ENCODE measurements around the gene CACNB4. TPM values are rescaled to one million over a fixed set of nuclear protein-coding genes. Genes with fewer than 3 reads are reported as not detected.

CACNB4 gene
- total RNA-seq, 1 donor, result 4.3 TPM

DNA sequence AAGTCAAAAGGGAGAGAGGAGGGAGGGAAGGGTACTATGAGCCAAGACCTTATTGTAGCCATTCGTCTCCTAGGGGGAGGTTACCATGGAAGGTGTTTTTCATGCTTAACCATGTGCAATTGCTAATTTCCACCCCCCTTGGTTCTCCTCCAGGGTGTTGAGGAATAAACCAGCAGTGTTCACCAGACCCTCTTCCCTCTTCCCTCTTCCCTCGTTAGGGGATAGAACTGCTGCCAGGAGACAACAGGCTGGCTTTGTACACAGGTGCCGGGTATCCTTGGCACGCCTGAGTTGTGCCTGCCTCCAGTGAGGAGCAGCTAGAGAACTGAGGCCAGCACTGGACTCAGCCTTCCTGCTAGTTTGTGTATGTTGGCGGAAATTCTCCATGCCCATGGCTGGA lies 229.6 kb downstream of the CACNB4 start:
- Histone ChIP-seq H3K79me2 (ENCODE audit: insufficient read depth, low read length) (no peaks in the 10 kb centered on the region), H3K4me1 (ENCODE audit: insufficient read depth, low read length) (no peaks in the 10 kb centered on the region), H3K36me3 (ENCODE audit: insufficient read depth, low read length) (no peaks in the 10 kb centered on the region), H3K4me2 (ENCODE audit: insufficient read depth, low read length) (no peak overlapping the region), H3K27me3 (ENCODE audit: insufficient read depth, low read length) (no peaks in the 10 kb centered on the region), H3K27ac (ENCODE audit: low read depth, low read length) (no peak overlapping the region), H2AFZ (ENCODE audit: low read length) (no peak overlapping the region), H3K4me3 (ENCODE audit: insufficient read depth, low read length) (no peak overlapping the region), H3K9me3 (ENCODE audit: low read depth, low read length) (no peaks in the 10 kb centered on the region), H4K20me1 (ENCODE audit: insufficient read depth, low read length) (no peaks in the 10 kb centered on the region)
- no peak for DNase-seq (ENCODE audit: insufficient read length, low spot score, missing footprints)
- TF ChIP-seq, protein P1, sequence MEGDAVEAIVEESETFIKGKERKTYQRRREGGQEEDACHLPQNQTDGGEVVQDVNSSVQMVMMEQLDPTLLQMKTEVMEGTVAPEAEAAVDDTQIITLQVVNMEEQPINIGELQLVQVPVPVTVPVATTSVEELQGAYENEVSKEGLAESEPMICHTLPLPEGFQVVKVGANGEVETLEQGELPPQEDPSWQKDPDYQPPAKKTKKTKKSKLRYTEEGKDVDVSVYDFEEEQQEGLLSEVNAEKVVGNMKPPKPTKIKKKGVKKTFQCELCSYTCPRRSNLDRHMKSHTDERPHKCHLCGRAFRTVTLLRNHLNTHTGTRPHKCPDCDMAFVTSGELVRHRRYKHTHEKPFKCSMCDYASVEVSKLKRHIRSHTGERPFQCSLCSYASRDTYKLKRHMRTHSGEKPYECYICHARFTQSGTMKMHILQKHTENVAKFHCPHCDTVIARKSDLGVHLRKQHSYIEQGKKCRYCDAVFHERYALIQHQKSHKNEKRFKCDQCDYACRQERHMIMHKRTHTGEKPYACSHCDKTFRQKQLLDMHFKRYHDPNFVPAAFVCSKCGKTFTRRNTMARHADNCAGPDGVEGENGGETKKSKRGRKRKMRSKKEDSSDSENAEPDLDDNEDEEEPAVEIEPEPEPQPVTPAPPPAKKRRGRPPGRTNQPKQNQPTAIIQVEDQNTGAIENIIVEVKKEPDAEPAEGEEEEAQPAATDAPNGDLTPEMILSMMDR (IDR thresholded peaks at IDR 0.05; ENCODE audit: extremely low read depth, low read depth, low read length), result no peak

DNA sequence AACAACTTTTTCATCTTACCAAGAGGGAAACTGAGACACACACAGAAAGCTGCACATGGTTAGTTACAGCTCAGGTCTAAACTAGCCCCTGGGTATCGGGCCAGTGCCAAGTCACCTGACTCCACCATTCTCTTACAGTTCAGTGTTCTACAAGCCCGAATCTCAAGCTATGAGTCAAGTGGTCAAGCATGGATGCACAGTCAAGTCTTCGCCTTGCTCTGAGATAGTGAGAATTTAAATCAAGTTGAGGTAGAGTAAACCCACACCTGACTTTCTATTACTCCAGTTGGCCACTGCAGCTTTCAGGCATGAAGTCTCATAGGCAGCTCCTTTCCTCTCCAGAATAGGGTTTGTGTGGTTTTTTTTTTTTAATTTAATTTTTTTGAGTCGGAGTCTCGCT lies 236.1 kb downstream of the CACNB4 start:
- Histone ChIP-seq H3K4me3 (ENCODE audit: insufficient read depth, low read length) (no peak overlapping the region), H3K9me3 (ENCODE audit: low read depth, low read length) (no peaks in the 10 kb centered on the region), H3K4me2 (ENCODE audit: insufficient read depth, low read length) (no peak overlapping the region), H2AFZ (ENCODE audit: low read length) (no peak overlapping the region), H3K79me2 (ENCODE audit: insufficient read depth, low read length) (no peaks in the 10 kb centered on the region), H3K4me1 (ENCODE audit: insufficient read depth, low read length) (no peaks in the 10 kb centered on the region), H3K27me3 (ENCODE audit: insufficient read depth, low read length) (no peaks in the 10 kb centered on the region), H4K20me1 (ENCODE audit: insufficient read depth, low read length) (no peaks in the 10 kb centered on the region), H3K36me3 (ENCODE audit: insufficient read depth, low read length) (no peaks in the 10 kb centered on the region), H3K27ac (ENCODE audit: low read depth, low read length) (no peak overlapping the region)
- no peak for DNase-seq (ENCODE audit: insufficient read length, low spot score, missing footprints)
- TF ChIP-seq, protein P1 (IDR thresholded peaks at IDR 0.05; ENCODE audit: extremely low read depth, low read depth, low read length), result no peak

DNA sequence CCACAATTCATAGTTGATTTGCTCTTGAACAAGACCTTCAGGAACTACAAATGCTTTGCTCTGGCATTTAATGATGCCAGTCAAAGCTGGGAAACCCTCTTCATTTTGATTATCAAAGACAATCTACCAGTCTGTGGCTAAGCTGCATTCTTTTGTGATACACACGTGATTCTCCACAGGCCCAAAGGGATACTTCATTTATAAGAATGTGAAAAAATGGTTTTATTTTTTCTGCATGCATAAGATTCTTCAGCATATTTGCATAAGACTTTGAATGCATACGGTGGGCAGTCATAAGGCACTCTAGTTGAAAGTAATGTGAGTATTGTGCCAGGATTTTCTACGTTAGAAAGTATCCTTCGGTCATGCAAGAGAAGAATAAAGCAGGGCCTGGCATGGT lies 237.7 kb downstream of the CACNB4 start:
- H3K36me3 ChIP-seq (ENCODE audit: insufficient read depth, low read length), result no peaks in the 10 kb centered on the region
- no peak overlapping the region for H3K27ac ChIP-seq (ENCODE audit: low read depth, low read length)
- no peak overlapping the region for H2AFZ ChIP-seq (ENCODE audit: low read length)
- no peaks in the 10 kb centered on the region for H3K79me2 ChIP-seq (ENCODE audit: insufficient read depth, low read length)
- no peak for DNase-seq (ENCODE audit: insufficient read length, low spot score, missing footprints)
- no peak overlapping the region for H3K4me2 ChIP-seq (ENCODE audit: insufficient read depth, low read length)
- no peak overlapping the region for H3K4me3 ChIP-seq (ENCODE audit: insufficient read depth, low read length)
- no peaks in the 10 kb centered on the region for H4K20me1 ChIP-seq (ENCODE audit: insufficient read depth, low read length)
- no peaks in the 10 kb centered on the region for H3K4me1 ChIP-seq (ENCODE audit: insufficient read depth, low read length)
- no peaks in the 10 kb centered on the region for H3K9me3 ChIP-seq (ENCODE audit: low read depth, low read length)
- no peaks in the 10 kb centered on the region for H3K27me3 ChIP-seq (ENCODE audit: insufficient read depth, low read length)
- TF ChIP-seq, protein P1 (IDR thresholded peaks at IDR 0.05; ENCODE audit: extremely low read depth, low read depth, low read length), result no peak

DNA sequence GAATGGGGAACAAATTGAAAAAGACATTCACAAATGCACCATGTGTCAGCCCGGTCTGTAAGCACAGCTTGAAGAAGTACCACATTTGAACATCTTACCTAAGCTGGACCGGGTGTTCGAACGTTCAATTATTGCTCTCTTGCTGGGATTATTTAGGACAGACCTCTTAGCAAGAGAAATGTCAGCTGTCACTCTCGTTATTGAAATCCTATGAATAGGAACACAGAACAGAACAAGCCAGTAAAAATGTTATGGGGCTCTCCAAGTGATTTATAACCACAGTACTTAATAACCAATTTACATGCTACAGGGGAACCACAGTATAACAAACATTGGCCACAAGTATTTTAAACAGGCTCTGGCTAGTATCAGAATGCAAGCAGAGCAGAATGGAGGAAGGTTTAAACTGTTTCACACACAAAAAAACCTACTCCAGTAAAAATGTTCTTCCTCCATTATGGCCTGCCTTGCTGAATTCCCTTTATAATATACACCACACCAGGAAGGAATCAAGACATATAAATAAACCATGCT lies 238.2 kb downstream of the CACNB4 start:
- Histone ChIP-seq H3K36me3 (ENCODE audit: insufficient read depth, low read length) (no peaks in the 10 kb centered on the region), H3K4me1 (ENCODE audit: insufficient read depth, low read length) (no peaks in the 10 kb centered on the region), H3K27me3 (ENCODE audit: insufficient read depth, low read length) (no peaks in the 10 kb centered on the region), H3K9me3 (ENCODE audit: low read depth, low read length) (no peaks in the 10 kb centered on the region), H3K27ac (ENCODE audit: low read depth, low read length) (no peak overlapping the region), H2AFZ (ENCODE audit: low read length) (no peak overlapping the region), H4K20me1 (ENCODE audit: insufficient read depth, low read length) (no peaks in the 10 kb centered on the region), H3K4me3 (ENCODE audit: insufficient read depth, low read length) (no peak overlapping the region), H3K4me2 (ENCODE audit: insufficient read depth, low read length) (no peak overlapping the region), H3K79me2 (ENCODE audit: insufficient read depth, low read length) (no peaks in the 10 kb centered on the region)
- DNase-seq (ENCODE audit: insufficient read length, low spot score, missing footprints), result no peak
- TF ChIP-seq, protein P1 (IDR thresholded peaks at IDR 0.05; ENCODE audit: extremely low read depth, low read depth, low read length), result no peak
